ENCODE data around the gene MXRA7.
"Not testable (repeated sequence)": the region's sequence is repeated elsewhere in the genome, so short reads cannot be mapped to it uniquely, and the experiment has no call there.

The MXRA7 gene

DNA sequence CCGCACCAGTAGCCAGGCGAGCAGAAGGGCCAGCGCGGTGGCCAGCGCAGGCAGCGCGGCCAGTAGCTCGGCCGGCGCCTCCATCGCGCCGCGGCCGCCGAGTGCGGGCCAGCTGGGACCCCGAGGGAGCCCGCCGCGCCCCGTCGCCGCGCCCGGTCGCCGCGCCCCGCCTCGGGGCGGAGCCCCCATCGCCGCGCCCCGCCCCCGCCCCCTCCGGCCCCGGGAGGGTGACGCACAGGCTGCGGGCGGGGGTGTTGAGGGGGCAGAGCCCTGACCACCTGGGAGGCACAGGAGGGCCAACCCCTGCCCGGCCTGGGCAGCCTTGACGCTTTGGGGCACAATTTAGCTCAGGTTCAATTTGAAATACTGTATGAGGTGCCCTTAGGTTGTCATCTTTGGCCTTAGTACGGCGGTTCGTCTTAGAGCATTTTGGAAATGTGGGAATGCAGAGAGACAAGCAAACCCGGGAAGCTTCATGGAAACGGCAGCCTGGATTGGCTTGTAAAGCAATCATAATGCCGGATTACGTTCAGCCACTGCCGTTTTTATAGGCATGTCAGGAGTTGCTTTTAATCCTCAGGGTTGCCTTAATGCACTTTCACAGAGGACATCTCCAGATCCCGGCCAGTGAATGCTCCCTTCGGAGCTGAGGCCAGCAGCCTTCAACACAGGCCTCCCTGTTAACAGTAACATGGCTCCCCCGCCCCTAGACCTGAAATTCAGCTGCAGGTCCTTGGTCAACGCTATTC is at the start of gene MXRA7:
Gene MXRA7 (minus strand): TSS at position 103 of the 749 bp plus-strand sequence. CDS start 19 bp downstream, at position 84.
- no peak for DNase-seq

- DNase-seq: no peak
Measured at GRCh38 chr17:76758570-76758969, 47.8 kb upstream of the MXRA7 start.

GRCh38 chr17:76757256-76757655 is 46.5 kb upstream of the MXRA7 start:
- DNase-seq: no peak

DNA sequence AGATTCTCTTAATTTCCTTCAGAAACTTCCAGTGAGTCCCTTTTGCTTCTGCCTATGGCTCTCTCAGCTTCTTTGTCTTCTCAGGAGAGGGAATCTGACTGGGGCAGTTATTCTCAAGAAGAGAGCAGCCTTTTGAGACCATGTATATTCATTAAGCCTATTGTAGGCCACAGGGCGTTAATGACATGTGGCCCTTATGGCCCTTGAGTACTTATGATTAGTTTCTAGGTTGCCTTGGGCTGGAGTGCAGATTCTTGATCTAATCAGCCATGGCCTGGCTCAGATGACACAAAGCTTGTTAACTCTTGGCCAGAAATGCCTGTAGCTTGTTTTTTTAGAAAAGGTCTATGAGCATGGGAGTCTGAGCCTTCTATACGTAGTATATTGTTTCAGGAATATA is 44.5 kb upstream of the MXRA7 start:
- DNase-seq: no peak

DNA sequence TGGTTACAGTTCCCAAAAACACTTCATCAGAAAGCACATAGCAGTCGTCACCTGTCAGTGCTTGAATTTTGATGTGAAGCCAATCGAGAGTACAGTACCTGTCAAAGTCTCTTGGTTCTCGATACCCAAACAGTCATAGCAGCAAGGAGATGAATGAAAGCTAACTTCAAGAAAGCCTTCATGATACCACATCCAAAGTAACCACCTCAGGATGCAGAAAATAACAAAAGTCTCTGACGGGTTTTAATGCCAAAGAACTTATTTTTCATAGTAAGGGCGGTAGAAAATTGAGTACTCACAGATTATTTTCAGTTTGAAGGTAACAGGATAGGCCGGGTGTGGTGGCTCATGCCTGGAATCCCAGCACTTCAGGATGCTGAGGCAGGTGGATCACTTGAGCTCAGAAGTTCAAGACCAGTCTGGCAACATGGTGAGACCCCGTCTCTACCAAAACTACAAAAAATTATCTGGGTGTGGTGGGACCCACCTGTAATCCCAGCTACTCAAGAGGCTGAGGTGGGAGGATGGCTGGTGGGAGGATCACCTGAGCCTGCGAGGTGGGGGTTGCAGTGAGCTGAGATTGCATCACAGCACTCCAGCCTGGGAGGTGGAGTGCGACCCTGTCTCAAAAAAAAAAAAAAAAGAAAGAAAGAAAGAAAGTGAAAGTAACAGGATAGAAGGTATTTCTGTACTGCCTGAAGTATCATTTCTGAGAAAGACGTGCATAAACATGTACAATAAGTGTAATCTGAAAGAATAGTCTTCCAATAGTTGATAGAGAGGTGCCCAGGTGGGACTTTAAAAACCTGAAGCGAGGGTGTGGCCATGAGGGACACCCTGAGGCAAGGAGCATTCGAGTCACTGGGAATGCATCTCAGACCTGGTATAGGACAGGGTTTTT is 42.5 kb upstream of the MXRA7 start:
- peak; percentile 27 for DNase-seq

- DNase-seq: no peak
Measured at GRCh38 chr17:76752006-76752405, 41.2 kb upstream of the MXRA7 start.

DNA sequence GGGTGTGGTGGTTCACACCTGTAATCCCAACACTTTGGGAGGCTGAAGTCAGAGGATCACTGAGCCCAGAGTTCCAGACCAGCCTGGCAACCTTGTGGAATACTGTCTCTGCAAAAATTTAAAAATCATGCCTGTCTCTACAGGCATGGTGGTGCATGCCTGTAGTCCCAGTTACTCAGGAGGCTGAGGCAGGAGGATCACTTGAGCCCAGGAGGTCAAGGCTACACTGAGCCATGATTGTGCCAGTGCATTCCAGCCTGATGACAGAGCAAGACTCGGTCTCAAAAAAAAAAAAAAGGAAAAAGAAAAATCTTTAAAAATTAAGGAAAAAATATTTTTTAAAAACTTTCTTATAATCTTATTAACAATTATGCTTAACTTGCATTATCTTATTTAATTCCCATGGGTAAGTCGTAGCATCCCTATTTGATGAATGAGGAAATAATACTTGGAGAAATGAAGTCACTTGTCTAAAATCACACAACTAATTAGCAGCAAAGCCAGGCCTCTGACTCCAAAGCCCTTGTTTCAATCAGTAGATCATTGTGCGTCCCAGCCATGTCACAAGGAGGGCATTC is 40.7 kb upstream of the MXRA7 start:
- DNase-seq: no peak

- DNase-seq: no peak
Measured at GRCh38 chr17:76748657-76749056, 37.9 kb upstream of the MXRA7 start.

- no peak for DNase-seq
Measured at GRCh38 chr17:76747716-76748363, 37.1 kb upstream of the MXRA7 start.

GRCh38 chr17:76745785-76746184 is 35.0 kb upstream of the MXRA7 start:
- peak; percentile 33 for DNase-seq

GRCh38 chr17:76744747-76745146 is 34.0 kb upstream of the MXRA7 start:
- no peak for DNase-seq

- DNase-seq: no peak
Measured at GRCh38 chr17:76742958-76743357, 32.2 kb upstream of the MXRA7 start.

- DNase-seq: no peak
Measured at GRCh38 chr17:76740329-76741118, 29.8 kb upstream of the MXRA7 start.

GRCh38 chr17:76739568-76740115 is 28.9 kb upstream of the MXRA7 start:
- DNase-seq: not testable (repeated sequence)

DNA sequence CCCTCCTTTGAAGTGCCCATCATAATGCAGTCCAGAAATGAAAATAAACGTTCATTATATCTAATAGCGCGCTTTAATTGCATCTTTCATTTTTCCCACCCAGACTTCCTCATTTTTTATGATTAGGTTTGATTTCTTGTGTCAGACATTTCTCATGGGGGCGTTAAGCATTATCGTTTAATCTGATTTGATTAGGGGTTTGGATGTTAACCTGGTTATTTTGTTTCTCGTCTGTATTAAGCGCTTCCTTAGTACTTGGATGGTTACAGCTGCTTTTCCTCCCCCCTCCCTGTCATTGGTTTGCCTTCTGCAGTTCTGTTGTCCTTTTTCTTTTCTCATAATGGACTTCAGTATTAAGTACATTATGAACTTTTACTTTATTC is 27.7 kb upstream of the MXRA7 start:
- no peak for DNase-seq

DNA sequence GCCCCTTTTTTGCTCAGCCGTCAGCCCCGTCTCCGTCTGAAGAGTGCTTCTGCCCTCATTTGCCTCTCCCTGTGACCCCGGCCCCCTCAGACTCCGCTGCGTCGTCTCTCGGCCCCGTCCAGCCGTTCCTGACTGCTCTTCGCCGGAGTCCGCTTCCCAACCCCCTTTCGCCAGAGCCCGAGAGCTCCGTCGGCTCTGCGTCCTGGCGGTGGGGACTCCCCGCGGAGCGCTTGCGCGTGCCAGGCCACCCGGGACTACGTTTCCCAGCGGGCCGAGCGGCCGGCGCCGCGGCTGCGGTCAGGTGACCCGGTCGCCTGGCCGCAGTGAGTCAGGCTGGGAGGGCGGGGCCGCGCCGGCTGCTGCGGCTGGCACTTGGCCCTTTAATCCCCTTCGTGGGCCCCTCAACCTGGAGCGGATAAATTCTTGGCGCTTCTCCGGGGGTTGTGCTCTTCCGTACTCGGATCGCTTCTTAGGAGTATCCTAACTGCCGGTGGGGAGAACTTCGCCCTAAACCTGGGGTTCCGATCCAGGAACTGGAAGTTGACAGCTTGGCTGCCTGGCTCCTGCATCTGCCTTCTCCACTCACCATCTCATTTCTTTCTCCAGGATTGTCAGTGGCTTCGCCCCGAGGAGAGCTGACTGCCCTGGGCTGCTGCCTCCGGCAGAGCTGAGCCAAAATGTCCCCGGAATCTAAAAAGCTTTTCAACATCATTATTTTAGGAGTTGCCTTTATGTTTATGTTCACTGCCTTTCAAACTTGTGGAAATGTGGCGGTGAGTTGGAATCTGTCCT is 27.1 kb upstream of the MXRA7 start, which contains the start of gene MFSD11:
Gene MFSD11 (plus strand): TSS at position 444 of the 792 bp plus-strand sequence. CDS start 234 bp downstream, at position 678.
- DNase-seq: peak; percentile 92

DNA sequence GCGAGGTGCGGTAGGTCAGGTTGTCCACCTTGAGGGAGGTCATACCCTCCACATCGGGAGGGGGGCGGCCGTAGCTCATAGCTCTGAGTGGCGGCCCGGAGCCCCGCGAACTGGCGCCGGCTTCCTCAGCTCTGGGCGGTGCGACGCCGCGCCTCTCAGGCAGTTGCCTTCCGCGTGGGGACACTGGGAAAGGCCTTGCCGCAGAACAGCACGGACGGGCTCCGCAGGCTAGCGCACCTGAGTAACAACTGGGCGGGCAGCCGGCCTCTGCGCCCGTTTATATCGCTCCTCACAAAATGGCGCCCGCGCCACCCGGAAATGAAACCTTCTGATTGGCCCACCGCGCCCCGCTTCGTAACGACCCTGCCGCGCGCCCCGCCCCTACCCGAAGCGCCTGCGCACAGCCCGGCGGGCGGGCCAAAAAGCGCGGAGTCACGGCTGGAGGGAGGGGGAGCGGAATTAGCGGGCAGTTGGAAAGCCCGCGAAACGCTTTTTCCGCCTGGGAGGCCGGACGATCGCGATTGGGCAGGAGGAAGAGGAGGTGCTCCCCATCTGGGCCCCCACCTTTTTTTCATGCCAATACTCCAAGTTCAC is 26.4 kb upstream of the MXRA7 start, which contains the start of gene SRSF2:
Gene SRSF2 (minus strand): TSS at position 250 of the 594 bp plus-strand sequence. CDS start 171 bp downstream, at position 79.
- DNase-seq: peak; percentile 99

DNA sequence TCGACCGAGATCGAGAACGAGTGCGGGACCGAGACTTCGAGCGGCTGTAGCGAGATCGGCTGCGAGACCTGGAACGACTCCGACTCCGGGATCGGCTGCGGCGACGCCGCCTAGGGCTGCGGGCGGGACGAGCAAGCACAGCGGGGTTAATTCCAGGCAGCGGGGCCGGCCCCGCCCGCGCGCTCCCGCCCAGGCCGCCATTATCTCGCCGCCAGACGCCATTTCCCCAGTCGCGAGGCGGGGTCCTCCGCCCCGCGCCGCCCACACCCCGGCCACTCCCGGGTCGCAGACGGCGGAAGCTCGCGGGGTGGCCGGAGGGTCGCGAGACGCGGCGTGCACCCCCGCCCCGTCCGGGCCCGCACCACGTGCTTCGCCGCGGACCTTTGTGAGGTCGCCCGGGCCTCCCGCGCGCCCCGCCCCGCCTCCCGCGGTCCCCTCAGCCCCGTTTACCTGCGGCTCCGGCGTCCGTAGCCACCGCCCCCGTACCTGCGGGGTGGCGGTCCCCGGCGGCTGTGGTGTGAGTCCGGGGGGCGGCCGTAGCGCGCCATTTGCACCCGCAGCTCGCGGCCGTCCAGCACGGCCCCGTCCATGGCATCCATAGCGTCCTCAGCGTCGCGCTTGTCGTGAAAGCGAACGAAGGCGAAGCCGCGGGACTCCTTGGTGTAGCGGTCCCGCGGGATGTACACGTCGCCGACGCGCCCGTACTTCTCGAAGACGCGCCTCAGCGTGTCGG is 25.8 kb upstream of the MXRA7 start:
- peak; percentile 69 for DNase-seq

- DNase-seq: no peak
Measured at GRCh38 chr17:76735586-76736348, 25.0 kb upstream of the MXRA7 start.
